Keratinocyte (primary cell): Measurements from ENCODE around the gene SPRN.

ENCODE experiments used
- CTCF ChIP-seq, 3 experiments: IDR thresholded peaks in 1 of 3; conservative IDR thresholded peaks in 1 of 3; optimal IDR thresholded peaks in 1 of 3; 2 replicates in 2 of 3; 3 replicates in 1 of 3; pipeline versions ENCODE3 to v1.5.1; 2011; ENCODE audit warnings: low read length in 3 of 3, mild to moderate bottlenecking in 3 of 3, moderate library complexity in 2 of 3, control low read depth in 1 of 3, inconsistent platforms in 1 of 3; ENCODE audit not compliant: insufficient read depth in 2 of 3; ENCODE audit errors: extremely low read depth in 1 of 3
- EZH2 ChIP-seq: IDR thresholded peaks from one replicate; pipeline ENCODE4 v1.6.1; 2012; ENCODE audit warnings: inconsistent platforms, mild to moderate bottlenecking, low read length, moderate library complexity

GRCh38 chr10:133465191-133465949 is 40.9 kb upstream of the SPRN start:
- no peak for TF ChIP-seq CTCF (optimal IDR thresholded peaks at IDR 0.05 in 1 of 3, IDR thresholded peaks at IDR 0.05 in 1 of 3, conservative IDR thresholded peaks at IDR 0.05 in 1 of 3; ENCODE audit: extremely low read depth in 1 of 3, insufficient read depth in 2 of 3, low read length in 3 of 3)
- TF ChIP-seq EZH2, result no peak
